ENCODE measurements around the gene HEPN1. TPM values are rescaled to one million over a fixed set of nuclear protein-coding genes. Genes with fewer than 3 reads are reported as not detected.

HEPN1 gene
- total and polyA plus RNA-seq, 2 of the 8 experiments (the other 6 are each of a cell fraction or from before 2014, with no cell fraction given), result not detected

- no peak for DNase-seq (ENCODE audit: low read depth in 1 of 2, low spot score in 2 of 2)
- ChIA-PET POLR2A (ENCODE audit: partially characterized antibody) (interaction anchor here (1.3 to 1.4 kb wide), 2 partner anchors 14 to 90 kb away, joined by 3 read pairs; partner anchors contain the start of gene ROBO3), CTCF (ENCODE audit: partially characterized antibody) (interaction anchor here (1.0 to 1.6 kb wide), 6 partner anchors 9 to 84 kb away, joined by 3 to 4 read pairs (median 3); partner anchors contain the start of genes HEPACAM and ROBO4)
- TF ChIP-seq KDM4A (IDR thresholded peaks at IDR 0.05; ENCODE audit: low read depth, low read length, severe bottlenecking) (no peak), SIRT6 (IDR thresholded peaks at IDR 0.05; ENCODE audit: low read length) (no peak), EP300 (IDR thresholded peaks at IDR 0.05; ENCODE audit: borderline replicate concordance in 1 of 2, low read depth in 2 of 2, low read length in 2 of 2) (no peak), RBBP5 (IDR thresholded peaks at IDR 0.05; ENCODE audit: borderline replicate concordance, low read depth, low read length) (no peak), KDM5A (IDR thresholded peaks at IDR 0.05; ENCODE audit: low read length) (no peak), SRF (IDR thresholded peaks at IDR 0.05; ENCODE audit: low read depth, low read length) (no peak), SP1 (IDR thresholded peaks at IDR 0.05; ENCODE audit: low read depth, low read length) (no peak)
- H2BK12ac ChIP-seq (ENCODE audit: low read depth, low read length), result no peak overlapping the region
- H3K18ac ChIP-seq (ENCODE audit: extremely low read depth, low read length), result no peak overlapping the region
- no peak overlapping the region for H2BK20ac ChIP-seq (ENCODE audit: low read length)
- no peaks in the 10 kb centered on the region for H3K79me1 ChIP-seq (ENCODE audit: low read depth, low read length)
- no peak overlapping the region for H3K56ac ChIP-seq (replicated peaks; ENCODE audit: insufficient read length, low read depth, low read length)
- no peaks in the 10 kb centered on the region for H3K36me3 ChIP-seq (ENCODE audit: control insufficient read depth in 2 of 4, insufficient read depth in 4 of 4, low read length in 3 of 4)
- no peak overlapping the region for H2AFZ ChIP-seq (ENCODE audit: low read length)
- H4K5ac ChIP-seq (ENCODE audit: insufficient read length, low read depth, low read length), result no peak overlapping the region
- H4K20me1 ChIP-seq (replicated peaks in 1 of 2; ENCODE audit: control insufficient read depth in 1 of 2, insufficient read depth in 2 of 2, low read length in 2 of 2), result no peaks in the 10 kb centered on the region
- H3K4me2 ChIP-seq (ENCODE audit: insufficient read depth in 1 of 2, low read depth in 2 of 2, low read length in 2 of 2), result no peak overlapping the region
- no peak overlapping the region for H2BK15ac ChIP-seq (ENCODE audit: low read length)
- no peak overlapping the region for H3K14ac ChIP-seq (ENCODE audit: insufficient read length)
- peaks cover 0 to 13% (median 12%) of the 10 kb centered on the region in 4 experiments; a peak in 6 of 7 replicates for H3K27me3 ChIP-seq (replicated peaks in 1 of 4; ENCODE audit: control insufficient read depth in 3 of 4, extremely low read depth in 1 of 4, insufficient read depth in 3 of 4, low read length in 3 of 4)
- no peak overlapping the region for H2BK5ac ChIP-seq (ENCODE audit: low read depth, low read length)
- peaks cover 0 to 14% (median 8%) of the 10 kb centered on the region in 4 experiments; a peak in 5 of 7 replicates for H3K4me1 ChIP-seq (replicated peaks in 1 of 4; ENCODE audit: control insufficient read depth in 3 of 4, insufficient read depth in 4 of 4, low read length in 3 of 4)
- no peak overlapping the region for H3K4me3 ChIP-seq (ENCODE audit: extremely low read depth in 1 of 4, insufficient read depth in 2 of 4, low read depth in 3 of 4, low read length in 4 of 4)
- no peak overlapping the region for H3K9ac ChIP-seq (replicated peaks in 1 of 4; ENCODE audit: extremely low read depth in 1 of 4, low read depth in 3 of 4, low read length in 3 of 4)
- no peak overlapping the region; the same call in 1 of the 2 replicates for H2AK5ac ChIP-seq (ENCODE audit: low read depth, low read length)
- no peaks in the 10 kb centered on the region for H3K79me2 ChIP-seq (ENCODE audit: control insufficient read depth in 1 of 2, insufficient read depth in 2 of 2, low read length in 2 of 2)
- H3K9me3 ChIP-seq (ENCODE audit: insufficient read depth in 2 of 2, low read depth in 1 of 2, low read length in 1 of 2), result no peaks in the 10 kb centered on the region
- no peak overlapping the region for H3K4ac ChIP-seq (replicated peaks; ENCODE audit: insufficient read length, low read depth, low read length)
- no peak for FAIRE-seq
- H3K27ac ChIP-seq (ENCODE audit: low read depth, low read length), result no peak overlapping the region
- no peak overlapping the region for H3K23ac ChIP-seq (ENCODE audit: insufficient read length)
- 92% methylated on average over 13 of the region's 16 CpGs; no CpG with 5 or more reads in 1 of the 2 experiments for WGBS, 2 experiments (ENCODE audit: extremely low coverage in 1 of 2, insufficient coverage in 1 of 2, insufficient read length in 1 of 2, insufficient replicate concordance in 2 of 2, low coverage in 1 of 2, low lambda C conversion rate in 2 of 2, missing lambda C conversion rate in 1 of 2)
- peaks cover 8% of the 10 kb centered on the region; the same call in 1 of the 2 replicates for H3K23me2 ChIP-seq (ENCODE audit: low read depth, low read length)
- no peak overlapping the region for H4K91ac ChIP-seq (replicated peaks; ENCODE audit: insufficient read length, low read length)
- no peak overlapping the region for H4K8ac ChIP-seq (ENCODE audit: extremely low read depth, insufficient read depth, low read length)
- H2BK120ac ChIP-seq (replicated peaks; ENCODE audit: low read depth, low read length), result no peak overlapping the region
Measured at GRCh38 chr11:124879493-124880289, 39.4 kb upstream of the HEPN1 start.
